Suprapubic skin (tissue), 4 donors: Measurements from ENCODE around the gene STRA6.

ENCODE experiments used
- CTCF ChIP-seq, 2 donors: fragments of 200-600 bp in 1 of 2; fragments of 450-650 bp in 1 of 2; sonication (generic) in 1 of 2; IDR thresholded peaks; one replicate each; pipeline ENCODE4 v1.5.1; 2016 to 2019; ENCODE audit warnings: antibody characterized with exemption in 2 of 2, mild to moderate bottlenecking in 1 of 2, moderate library complexity in 1 of 2
- EP300 ChIP-seq: sonication (generic); formaldehyde crosslinking; IDR thresholded peaks from one replicate; pipeline ENCODE4 v1.6.1; 2017; ENCODE audit warnings: antibody characterized with exemption
- POLR2A ChIP-seq, 2 donors: fragments of 450-650 bp; IDR thresholded peaks; one replicate each; pipeline ENCODE4 v1.6.1; 2017; ENCODE audit warnings: antibody characterized with exemption in 2 of 2, mild to moderate bottlenecking in 2 of 2, moderate library complexity in 2 of 2
- POLR2AphosphoS5 ChIP-seq, 3 donors: sonication (generic); formaldehyde crosslinking; IDR thresholded peaks; one replicate each; pipeline ENCODE4 v1.6.1; 2017; ENCODE audit warnings: antibody characterized with exemption in 3 of 3

- TF ChIP-seq CTCF (IDR thresholded peaks at IDR 0.05) (no peak), POLR2A (IDR thresholded peaks at IDR 0.05) (no peak), EP300 (no peak), POLR2AphosphoS5 (IDR thresholded peaks at IDR 0.05) (no peak)
These were observed 36.6 kb upstream of the STRA6 start for GRCh38 chr15:74239051-74239705.
